Peyer's patch (tissue), 4 donors: Measurements from ENCODE around the gene HYAL2. TPM values are rescaled to one million over a fixed set of nuclear protein-coding genes. Genes with fewer than 3 reads are reported as not detected.

ENCODE experiments used
- DNase-seq, 3 donors: peaks; one replicate each; pipeline ENCODE4 v3.0.0-alpha.2; 2017 to 2019
- H3K27ac ChIP-seq, 4 donors: fragments of 200-600 bp; sonication (generic); one replicate each; pipeline ENCODE4 v1.5.1; 2016 to 2019
- H3K27me3 ChIP-seq, 2 donors: fragments of 200-600 bp; sonication (generic); one replicate each; pipeline ENCODE4 v1.5.1; 2019
- H3K36me3 ChIP-seq, 3 donors: fragments of 200-600 bp; sonication (generic); one replicate each; pipeline ENCODE4 v1.5.1; 2016 to 2019
- H3K4me1 ChIP-seq, 4 donors: fragments of 200-600 bp; sonication (generic); one replicate each; pipeline ENCODE4 v1.5.1; 2016 to 2019
- H3K4me3 ChIP-seq, 4 donors: fragments of 200-600 bp; sonication (generic); 1 replicate in 3 of 4; 2 replicates in 1 of 4; pipeline ENCODE4 v1.5.1; 2016 to 2019; ENCODE audit warnings: mild to moderate bottlenecking in 1 of 4
- H3K9me3 ChIP-seq, 4 donors: fragments of 200-600 bp; sonication (generic); one replicate each; pipeline ENCODE4 v1.5.1; 2016 to 2019; ENCODE audit warnings: mild to moderate bottlenecking in 1 of 4
- POLR2A ChIP-seq, 2 donors: fragments of 450-650 bp; IDR thresholded peaks; one replicate each; pipeline ENCODE4 v1.5.1; 2017; ENCODE audit warnings: antibody characterized with exemption in 2 of 2, mild to moderate bottlenecking in 2 of 2, moderate library complexity in 2 of 2
- total RNA-seq, 4 donors: library from RNA; depleted of rRNA; stranded (reverse); fragments of >200 nt; gene quantifications; one replicate each; pipeline ENCODE4 v1.1.0, GENCODE V29; 2016
- TF ChIP-seq, protein P1 (sequence below), 6 experiments: fragments of 450-650 bp in 4 of 6; fragments of 200-600 bp in 2 of 6; sonication (generic) in 1 of 6; IDR thresholded peaks; one replicate each; pipeline ENCODE4 v1.5.1; 2017 to 2019; ENCODE audit warnings: antibody characterized with exemption in 6 of 6, mild to moderate bottlenecking in 3 of 6, moderate library complexity in 1 of 6

HYAL2 gene
- total RNA-seq, 4 donors from 2014 or later: 18.2 to 63.1 (median 39.9) TPM

DNA sequence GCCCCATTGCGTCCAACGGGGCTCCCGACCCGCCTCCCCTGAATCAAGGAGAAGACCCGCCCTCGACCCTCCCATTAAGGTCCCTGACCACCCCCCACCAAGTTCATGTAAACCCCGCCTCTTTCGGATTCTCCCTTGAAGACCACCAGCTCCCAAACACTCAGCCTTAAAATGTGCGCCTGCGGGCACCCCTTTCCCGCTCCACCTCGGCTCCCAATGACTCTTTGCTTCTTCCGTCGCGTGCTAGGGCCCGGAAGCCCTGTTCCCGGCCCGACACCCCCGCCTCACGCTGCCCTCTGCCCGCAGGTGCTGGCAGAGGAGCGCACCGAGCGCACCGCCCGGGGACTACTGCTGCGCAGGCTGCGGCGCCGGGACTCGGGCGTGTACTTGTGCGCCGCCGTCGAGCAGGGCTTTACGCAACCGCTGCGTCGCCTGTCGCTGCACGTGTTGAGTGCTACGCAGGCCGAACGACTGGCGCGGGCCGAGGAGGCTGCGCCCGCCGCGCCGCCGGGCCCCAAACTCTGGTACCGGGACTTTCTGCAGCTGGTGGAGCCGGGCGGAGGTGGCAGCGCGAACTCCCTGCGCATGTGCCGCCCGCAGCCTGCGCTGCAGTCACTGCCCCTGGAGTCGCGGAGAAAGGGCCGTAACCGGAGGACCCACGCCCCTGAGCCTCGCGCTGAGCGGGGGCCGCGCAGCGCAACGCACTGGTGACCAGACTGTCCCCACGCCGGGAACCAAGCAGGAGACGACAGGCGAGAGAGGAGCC is 46.4 kb downstream of the HYAL2 start:
- peaks cover 0 to 15% (median 0%) of the 10 kb centered on the region in 3 donors for H3K36me3 ChIP-seq
- no peak for DNase-seq
- TF ChIP-seq, protein P1, sequence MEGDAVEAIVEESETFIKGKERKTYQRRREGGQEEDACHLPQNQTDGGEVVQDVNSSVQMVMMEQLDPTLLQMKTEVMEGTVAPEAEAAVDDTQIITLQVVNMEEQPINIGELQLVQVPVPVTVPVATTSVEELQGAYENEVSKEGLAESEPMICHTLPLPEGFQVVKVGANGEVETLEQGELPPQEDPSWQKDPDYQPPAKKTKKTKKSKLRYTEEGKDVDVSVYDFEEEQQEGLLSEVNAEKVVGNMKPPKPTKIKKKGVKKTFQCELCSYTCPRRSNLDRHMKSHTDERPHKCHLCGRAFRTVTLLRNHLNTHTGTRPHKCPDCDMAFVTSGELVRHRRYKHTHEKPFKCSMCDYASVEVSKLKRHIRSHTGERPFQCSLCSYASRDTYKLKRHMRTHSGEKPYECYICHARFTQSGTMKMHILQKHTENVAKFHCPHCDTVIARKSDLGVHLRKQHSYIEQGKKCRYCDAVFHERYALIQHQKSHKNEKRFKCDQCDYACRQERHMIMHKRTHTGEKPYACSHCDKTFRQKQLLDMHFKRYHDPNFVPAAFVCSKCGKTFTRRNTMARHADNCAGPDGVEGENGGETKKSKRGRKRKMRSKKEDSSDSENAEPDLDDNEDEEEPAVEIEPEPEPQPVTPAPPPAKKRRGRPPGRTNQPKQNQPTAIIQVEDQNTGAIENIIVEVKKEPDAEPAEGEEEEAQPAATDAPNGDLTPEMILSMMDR (IDR thresholded peaks at IDR 0.05): no peak
- no peak for TF ChIP-seq POLR2A (IDR thresholded peaks at IDR 0.05)
- peaks cover 5 to 32% (median 18%) of the 10 kb centered on the region in 4 donors for H3K4me1 ChIP-seq
- no peaks in the 10 kb centered on the region for H3K9me3 ChIP-seq
- H3K27me3 ChIP-seq: no peaks in the 10 kb centered on the region
- no peak overlapping the region for H3K4me3 ChIP-seq
- no peak overlapping the region for H3K27ac ChIP-seq

DNA sequence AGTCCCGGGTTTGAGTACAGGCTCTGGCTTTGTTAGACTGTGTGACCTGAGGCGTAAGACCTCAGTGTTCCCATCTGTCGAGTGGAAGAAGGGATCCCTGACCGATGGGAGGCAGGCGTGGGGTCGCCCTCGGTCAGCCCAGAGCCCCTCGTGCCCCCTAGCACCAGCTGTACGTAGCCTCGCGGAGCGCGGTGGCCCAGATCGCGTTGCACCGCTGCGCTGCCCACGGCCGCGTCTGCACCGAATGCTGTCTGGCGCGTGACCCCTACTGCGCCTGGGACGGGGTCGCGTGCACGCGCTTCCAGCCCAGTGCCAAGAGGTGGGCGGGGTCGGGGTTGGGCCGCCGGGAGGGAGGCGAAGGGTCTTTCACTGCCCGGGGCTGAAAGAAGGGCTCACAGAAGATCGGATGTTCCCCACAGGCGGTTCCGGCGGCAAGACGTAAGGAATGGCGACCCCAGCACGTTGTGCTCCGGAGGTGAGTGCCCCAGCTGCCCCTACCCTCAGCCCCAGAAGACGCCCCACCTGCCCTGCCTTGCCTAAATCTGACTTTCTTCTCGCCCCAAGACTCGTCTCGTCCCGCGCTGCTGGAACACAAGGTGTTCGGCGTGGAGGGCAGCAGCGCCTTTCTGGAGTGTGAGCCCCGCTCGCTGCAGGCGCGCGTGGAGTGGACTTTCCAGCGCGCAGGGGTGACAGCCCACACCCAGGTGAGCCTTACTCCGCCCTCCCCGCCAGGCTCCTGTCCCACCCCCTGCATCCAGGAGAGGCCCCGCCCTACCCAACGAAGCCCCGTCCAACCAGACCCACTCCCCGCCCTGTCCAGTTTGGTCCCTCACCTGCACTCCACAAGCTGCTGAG is 47.2 kb downstream of the HYAL2 start:
- H3K36me3 ChIP-seq: peaks cover 0 to 15% (median 0%) of the 10 kb centered on the region in 3 donors
- H3K4me3 ChIP-seq: no peak overlapping the region
- no peaks in the 10 kb centered on the region for H3K9me3 ChIP-seq
- no peaks in the 10 kb centered on the region for H3K27me3 ChIP-seq
- H3K4me1 ChIP-seq: peaks cover 5 to 32% (median 18%) of the 10 kb centered on the region in 4 donors
- DNase-seq: no peak
- TF ChIP-seq, protein P1 (IDR thresholded peaks at IDR 0.05): no peak
- TF ChIP-seq POLR2A (IDR thresholded peaks at IDR 0.05): no peak
- H3K27ac ChIP-seq: no peak overlapping the region

GRCh38 chr3:50274371-50275104 is 48.0 kb downstream of the HYAL2 start:
- Histone ChIP-seq H3K27me3 (no peaks in the 10 kb centered on the region), H3K27ac (peak overlapping the region in 1 of 4 donors; percentile 9), H3K4me3 (no peak overlapping the region), H3K4me1 (peaks cover 5 to 40% (median 18%) of the 10 kb centered on the region in 4 donors), H3K9me3 (no peaks in the 10 kb centered on the region), H3K36me3 (peaks cover 0 to 15% (median 0%) of the 10 kb centered on the region in 3 donors)
- DNase-seq: peak; percentile 64 to 88 (median 85)
- TF ChIP-seq, protein P1 (IDR thresholded peaks at IDR 0.05): peak; percentile 69 to 80 (median 76)
- TF ChIP-seq POLR2A (IDR thresholded peaks at IDR 0.05): no peak

DNA sequence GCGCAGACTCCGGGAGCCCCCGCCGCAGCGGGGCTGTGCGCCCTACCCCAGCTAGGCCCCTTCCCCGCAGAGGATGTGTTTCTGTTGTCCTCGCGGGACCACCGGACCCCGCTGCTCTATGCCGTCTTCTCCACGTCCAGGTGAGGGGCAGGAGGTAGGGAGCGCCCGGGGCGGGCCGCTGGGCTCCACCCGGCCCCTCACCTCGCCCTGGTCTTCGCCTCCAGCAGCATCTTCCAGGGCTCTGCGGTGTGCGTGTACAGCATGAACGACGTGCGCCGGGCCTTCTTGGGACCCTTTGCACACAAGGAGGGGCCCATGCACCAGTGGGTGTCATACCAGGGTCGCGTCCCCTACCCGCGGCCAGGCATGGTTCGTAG is 48.9 kb downstream of the HYAL2 start:
- H3K4me1 ChIP-seq: peaks cover 5 to 49% (median 18%) of the 10 kb centered on the region in 4 donors
- H3K36me3 ChIP-seq: peaks cover 0 to 15% (median 0%) of the 10 kb centered on the region in 3 donors
- H3K9me3 ChIP-seq: no peaks in the 10 kb centered on the region
- TF ChIP-seq, protein P1 (IDR thresholded peaks at IDR 0.05): no peak
- no peak for TF ChIP-seq POLR2A (IDR thresholded peaks at IDR 0.05)
- no peak for DNase-seq
- peak overlapping the region in 2 of 4 donors; percentile 34 to 60 for H3K4me3 ChIP-seq
- no peak overlapping the region for H3K27ac ChIP-seq
- H3K27me3 ChIP-seq: no peaks in the 10 kb centered on the region
